ENCODE measurements around the gene NCOA3. TPM values are rescaled to one million over a fixed set of nuclear protein-coding genes. Genes with fewer than 3 reads are reported as not detected.

The NCOA3 gene
- total RNA-seq, 1 experiment from 2014 or later: 25.9 TPM

- ATAC-seq: no peak
- intact Hi-C loops (cut with micrococcal nuclease): no loop called here
- H3K79me2 ChIP-seq (ENCODE audit: insufficient read depth, low read length): peaks cover 50% of the 10 kb centered on the region
- no peak overlapping the region for H2AFZ ChIP-seq (ENCODE audit: low read depth, low read length, poor library complexity, severe bottlenecking)
- H3K9me3 ChIP-seq (ENCODE audit: control insufficient read depth in 1 of 2, insufficient read depth in 1 of 2, low read depth in 1 of 2, low read length in 2 of 2): no peaks in the 10 kb centered on the region
- peaks cover 42 to 58% of the 10 kb centered on the region in 2 experiments for H3K4me1 ChIP-seq (ENCODE audit: control insufficient read depth in 1 of 2, insufficient read depth in 2 of 2, low read length in 2 of 2)
- no peak overlapping the region for H3K9ac ChIP-seq (ENCODE audit: low read length)
- no TSS peak for BruUV-seq (replicated peaks)
- RAD21 ChIA-PET (ENCODE audit: low non-redundant PET in 1 of 2, low total read pairs in 2 of 2, uncharacterized antibody in 2 of 2, unreplicated experiment in 2 of 2): interaction anchor here in 1 of 2 experiments (0.5 kb wide), 1 partner anchor 11 kb away, joined by 4 read pairs; no protein-coding TSS in a partner anchor
- H3K4me3 ChIP-seq (replicated peaks in 1 of 2; ENCODE audit: low read depth in 1 of 2, low read length in 2 of 2): no peak overlapping the region
- no peaks in the 10 kb centered on the region for H4K20me1 ChIP-seq (ENCODE audit: insufficient read depth)
- H3K27me3 ChIP-seq (ENCODE audit: insufficient read depth, low read length): no peaks in the 10 kb centered on the region
- H3K27ac ChIP-seq (ENCODE audit: low read depth, low read length): no peak overlapping the region
- H3K36me3 ChIP-seq (ENCODE audit: control insufficient read depth in 1 of 2, insufficient read depth in 2 of 2, low read length in 2 of 2): no peaks in the 10 kb centered on the region
- no peak overlapping the region for H3K4me2 ChIP-seq (ENCODE audit: low read length)
- CTCF ChIA-PET: interaction anchor here (2.1 kb wide), 1 partner anchor 10 kb away, joined by 8 read pairs; no protein-coding TSS in a partner anchor
- H3K9me2 ChIP-seq (ENCODE audit: insufficient read depth): no peaks in the 10 kb centered on the region
- POLR2A ChIA-PET: interaction anchor here (0.7 to 1.2 kb wide), 3 partner anchors 19 to 30 kb away, joined by 3 read pairs; no protein-coding TSS in a partner anchor
- TF ChIP-seq CTCF (IDR thresholded peaks at IDR 0.05 in 2 of 3, conservative IDR thresholded peaks at IDR 0.05 in 1 of 3; ENCODE audit: borderline replicate concordance in 1 of 3, insufficient read depth in 1 of 3, low read depth in 2 of 3, low read length in 2 of 3) (no peak), SIN3A (IDR thresholded peaks at IDR 0.05; ENCODE audit: low read depth) (no peak), JUND (IDR thresholded peaks at IDR 0.05) (no peak), YY1 (IDR thresholded peaks at IDR 0.05; ENCODE audit: extremely low read depth, insufficient replicate concordance, low read depth, low read length) (no peak), ZNF274 (IDR thresholded peaks at IDR 0.05; ENCODE audit: low read depth, low read length) (no peak), POLR2A (IDR thresholded peaks at IDR 0.05; ENCODE audit: borderline replicate concordance, extremely low read depth, insufficient read depth, insufficient read length) (no peak), ZBTB33 (IDR thresholded peaks at IDR 0.05; ENCODE audit: extremely low read depth, insufficient replicate concordance, low read length) (no peak), ZFX (IDR thresholded peaks at IDR 0.05) (no peak), CEBPB (IDR thresholded peaks at IDR 0.05; ENCODE audit: low read depth) (no peak), CBX3 (IDR thresholded peaks at IDR 0.05; ENCODE audit: low read depth) (no peak), EZH2phosphoT487 (IDR thresholded peaks at IDR 0.05; ENCODE audit: borderline replicate concordance) (no peak), REST (IDR thresholded peaks at IDR 0.05; ENCODE audit: low read depth) (no peak), RAD21 (IDR thresholded peaks at IDR 0.05; ENCODE audit: low read depth) (no peak), EGR1 (IDR thresholded peaks at IDR 0.05; ENCODE audit: low read depth) (no peak), ATF3 (IDR thresholded peaks at IDR 0.05) (no peak)
- no peak for DNase-seq (ENCODE audit: low read depth, low spot score)
These were observed 43.2 kb downstream of the NCOA3 start for GRCh38 chr20:47544852-47545251.

All from HCT116 (cell line).